HG03432 (cell line): Measurements from ENCODE around the gene PRAME.
"Not testable (repeated sequence)": the region's sequence is repeated elsewhere in the genome, so short reads cannot be mapped to it uniquely, and the experiment has no call there.

Source experiments
- ATAC-seq: cut with Tn5 transposase; IDR thresholded peaks from one replicate; pipeline ENCODE4 v1.9.1; 2021; ENCODE audit warnings: mild to moderate bottlenecking, moderate library complexity; ENCODE audit not compliant: unreplicated experiment

PRAME gene

GRCh38 chr22:22558972-22559603 is at the start of gene PRAME:
Gene PRAME, minus strand, starts transcription at chr22:22559265. Its CDS starts 2,433 bp downstream, at chr22:22556832.
- ATAC-seq: no peak

- ATAC-seq: not testable (repeated sequence)
Observed at GRCh38 chr22:22608022-22608421, 49.0 kb upstream of the PRAME start.

GRCh38 chr22:22605074-22605404 is 46.0 kb upstream of the PRAME start:
- no peak for ATAC-seq

- ATAC-seq: no peak
Observed at GRCh38 chr22:22604326-22605073, 45.4 kb upstream of the PRAME start.

GRCh38 chr22:22603470-22603947 is 44.4 kb upstream of the PRAME start:
- no peak for ATAC-seq

- no peak for ATAC-seq
Observed at GRCh38 chr22:22600531-22601261, 41.6 kb upstream of the PRAME start.

- ATAC-seq: no peak
Observed at GRCh38 chr22:22599248-22599647, 40.2 kb upstream of the PRAME start.

- ATAC-seq: no peak
Observed at GRCh38 chr22:22598144-22598543, 39.1 kb upstream of the PRAME start.

- ATAC-seq: no peak
Observed at GRCh38 chr22:22595001-22595835, 36.2 kb upstream of the PRAME start.

GRCh38 chr22:22593964-22594656 is 35.0 kb upstream of the PRAME start:
- ATAC-seq: no peak

- no peak for ATAC-seq
Observed at GRCh38 chr22:22593250-22593649, 34.2 kb upstream of the PRAME start.

- no peak for ATAC-seq
Observed at GRCh38 chr22:22591348-22592299, 32.6 kb upstream of the PRAME start.

GRCh38 chr22:22590136-22590891 is 31.2 kb upstream of the PRAME start:
- no peak for ATAC-seq

- no peak for ATAC-seq
Observed at GRCh38 chr22:22588485-22589164, 29.6 kb upstream of the PRAME start.

- no peak for ATAC-seq
Observed at GRCh38 chr22:22587577-22588188, 28.6 kb upstream of the PRAME start.

GRCh38 chr22:22584722-22585121 is 25.7 kb upstream of the PRAME start:
- no peak for ATAC-seq

GRCh38 chr22:22583030-22583429 is 24.0 kb upstream of the PRAME start:
- ATAC-seq: no peak
